ENCODE measurements around the gene ZNF574.

GRCh38 chr19:42052241-42052863 is 23.6 kb upstream of the ZNF574 start:
- no peak for TF ChIP-seq CTCF (IDR thresholded peaks at IDR 0.05; ENCODE audit: extremely low read depth in 1 of 2, insufficient read depth in 1 of 2, low read depth in 1 of 2, low read length in 2 of 2)
- no peak for TF ChIP-seq JUN (IDR thresholded peaks at IDR 0.05; ENCODE audit: borderline replicate concordance, insufficient read depth, insufficient read length, low read depth)

Measured in endothelial cell of umbilical vein (primary cell).